SK-N-SH (cell line): ENCODE results near the gene CNKSR2. TPM values are rescaled to one million over a fixed set of nuclear protein-coding genes. Genes with fewer than 3 reads are reported as not detected.

Source experiments
- CTCF ChIA-PET: fragments of 300-600, 350-600 bp; formaldehyde crosslinking; extraction: SDS; loops from one replicate; lab custom pipeline; 2021; lab: Yijun Ruan, JAX
- POLR2A ChIA-PET: fragments of 350-600 bp; sonication (Branson Sonifier 250); formaldehyde crosslinking; extraction: SDS; loops from one replicate; lab custom pipeline; 2020; ENCODE audit warnings: antibody characterized with exemption, inconsistent platforms; lab: Yijun Ruan, JAX
- DNase-seq: peaks from one replicate; pipeline ENCODE4 v3.0.0; 2012
- H2AFZ ChIP-seq: fragments of 200-600 bp; sonication (generic); 2 replicates; pipeline ENCODE4 v1.8.1; 2016; ENCODE audit warnings: antibody characterized with exemption, mild to moderate bottlenecking, low read depth
- H3F3A ChIP-seq: fragments of 200-600 bp; sonication (generic); replicated peaks from 2 replicates; pipeline ENCODE3; 2016; ENCODE audit warnings: antibody characterized with exemption, mild to moderate bottlenecking; ENCODE audit not compliant: insufficient read depth
- H3K27ac ChIP-seq, 2 experiments: fragments of 200-500 bp in 1 of 2; fragments of 200-600 bp in 1 of 2; sonication (Bioruptor generic) in 1 of 2; sonication (generic), shearing (Covaris generic) in 1 of 2; 2 replicates each; pipeline versions ENCODE4 v1.5.1 to v1.6.1; 2014 to 2016; ENCODE audit warnings: low read depth in 2 of 2, inconsistent platforms in 1 of 2, low read length in 1 of 2, mild to moderate bottlenecking in 1 of 2, mixed read lengths in 1 of 2
- H3K27me3 ChIP-seq: fragments of 200-600 bp; sonication (generic), shearing (Covaris generic); 2 replicates; pipeline ENCODE4 v1.6.1; 2016; ENCODE audit warnings: mixed run types; ENCODE audit not compliant: insufficient read depth
- H3K36me3 ChIP-seq, 2 experiments: fragments of 200-500 bp in 1 of 2; fragments of 200-600 bp in 1 of 2; sonication (Bioruptor generic) in 1 of 2; sonication (generic) in 1 of 2; replicated peaks in 1 of 2; 2 replicates each; pipeline versions ENCODE3 to v1.5.1; 2014 to 2016; ENCODE audit warnings: low read length in 1 of 2, mild to moderate bottlenecking in 1 of 2; ENCODE audit not compliant: insufficient read depth in 2 of 2, control insufficient read depth in 1 of 2
- H3K4me1 ChIP-seq, 2 experiments: fragments of 200-500 bp in 1 of 2; fragments of 200-600 bp in 1 of 2; sonication (Bioruptor generic) in 1 of 2; sonication (generic), shearing (Covaris generic) in 1 of 2; 2 replicates each; pipeline versions ENCODE4 v1.5.1 to v1.6.1; 2014 to 2016; ENCODE audit warnings: low read depth in 1 of 2, low read length in 1 of 2, mixed run types in 1 of 2; ENCODE audit not compliant: insufficient read depth in 2 of 2, control insufficient read depth in 1 of 2
- H3K4me2 ChIP-seq: fragments of 200-600 bp; sonication (generic), shearing (Covaris generic); 2 replicates; pipeline ENCODE4 v1.6.1; 2017; ENCODE audit warnings: mixed run types
- H3K4me3 ChIP-seq, 2 experiments: fragments of 200-500 bp in 1 of 2; fragments of 200-600 bp in 1 of 2; sonication (Bioruptor generic) in 1 of 2; sonication (generic), shearing (Covaris generic) in 1 of 2; 2 replicates each; pipeline versions ENCODE4 v1.5.1 to v1.8.1; 2014 to 2016; ENCODE audit warnings: low read depth in 2 of 2, inconsistent platforms in 1 of 2, low read length in 1 of 2, mild to moderate bottlenecking in 1 of 2, mixed read lengths in 1 of 2, moderate library complexity in 1 of 2
- H3K79me2 ChIP-seq: fragments of 200-600 bp; sonication (generic); 2 replicates; pipeline ENCODE4 v1.8.1; 2017; ENCODE audit warnings: mild to moderate bottlenecking; ENCODE audit not compliant: insufficient read depth
- H3K9ac ChIP-seq: fragments of 200-600 bp; sonication (generic); 2 replicates; pipeline ENCODE4 v1.6.1; 2017; ENCODE audit warnings: mixed run types
- H3K9me2 ChIP-seq: fragments of 200-600 bp; sonication (generic); 2 replicates; pipeline ENCODE4 v1.6.1; 2017; ENCODE audit warnings: mixed run types
- H3K9me3 ChIP-seq: fragments of 200-600 bp; sonication (generic); 2 replicates; pipeline ENCODE4 v1.6.1; 2017; ENCODE audit warnings: mixed run types, mild to moderate bottlenecking, moderate library complexity
- H4K20me1 ChIP-seq: fragments of 200-600 bp; sonication (generic); 2 replicates; pipeline ENCODE4 v1.6.1; 2017; ENCODE audit warnings: mild to moderate bottlenecking, mixed run types; ENCODE audit not compliant: insufficient read depth
- CHD2 ChIP-seq: fragments of 150-350 bp; IDR thresholded peaks from 2 replicates; pipeline ENCODE4 v1.6.1; 2018; ENCODE audit warnings: low read length; ENCODE audit not compliant: partially characterized antibody
- CTCF ChIP-seq: fragments of 200-600 bp; sonication (generic); IDR thresholded peaks from 2 replicates; pipeline ENCODE4 v1.6.1; 2017; ENCODE audit warnings: antibody characterized with exemption, mild to moderate bottlenecking, moderate library complexity
- EP300 ChIP-seq, 2 experiments: IDR thresholded peaks; 2 replicates each; pipeline versions ENCODE4 v1.4.0 to v1.6.1; 2012; ENCODE audit warnings: borderline replicate concordance in 1 of 2, low read depth in 1 of 2, low read length in 1 of 2
- FOXJ3 ChIP-seq: sonication (generic); formaldehyde crosslinking; IDR thresholded peaks from 2 replicates; pipeline ENCODE4 v1.5.1; 2020; ENCODE audit warnings: mild to moderate bottlenecking, missing genetic modification reagents
- GATA2 ChIP-seq: sonication (generic); formaldehyde crosslinking; IDR thresholded peaks from 2 replicates; pipeline ENCODE4 v1.5.0; 2020; ENCODE audit warnings: mild to moderate bottlenecking, missing genetic modification reagents
- IRF3 ChIP-seq: fragments of 150-350 bp; IDR thresholded peaks from 2 replicates; pipeline ENCODE4 v1.6.1; 2016; ENCODE audit warnings: mild to moderate bottlenecking, low read depth, low read length
- JUND ChIP-seq: IDR thresholded peaks from 2 replicates; pipeline ENCODE4 v1.4.0; 2012
- MEF2A ChIP-seq: IDR thresholded peaks from 2 replicates; pipeline ENCODE4 v1.4.0; 2012; ENCODE audit warnings: low read depth, borderline replicate concordance
- MXI1 ChIP-seq: IDR thresholded peaks from 2 replicates; pipeline ENCODE4 v1.6.1; 2012; ENCODE audit warnings: mild to moderate bottlenecking, low read depth, low read length, improper control_type of control experiment
- NFIC ChIP-seq: IDR thresholded peaks from 2 replicates; pipeline ENCODE4 v1.4.0; 2012; ENCODE audit warnings: borderline replicate concordance
- NRF1 ChIP-seq: IDR thresholded peaks from 2 replicates; pipeline ENCODE4 v1.6.1; 2012; ENCODE audit warnings: low read depth, mild to moderate bottlenecking, low read length
- RAD21 ChIP-seq: IDR thresholded peaks from 2 replicates; pipeline ENCODE4 v1.6.1; 2012; ENCODE audit warnings: mild to moderate bottlenecking, low read length
- RCOR1 ChIP-seq: fragments of 150-350 bp; IDR thresholded peaks from 2 replicates; pipeline ENCODE4 v1.6.1; 2017; ENCODE audit warnings: antibody characterized with exemption, low read length
- RFX5 ChIP-seq: IDR thresholded peaks from 2 replicates; pipeline ENCODE4 v1.6.1; 2012; ENCODE audit warnings: mild to moderate bottlenecking, improper control_type of control experiment, low read length
- RXRA ChIP-seq: IDR thresholded peaks from 2 replicates; pipeline ENCODE4 v1.4.0; 2012; ENCODE audit warnings: low read depth, mild to moderate bottlenecking, borderline replicate concordance
- SMC3 ChIP-seq: IDR thresholded peaks from 2 replicates; pipeline ENCODE4 v1.6.1; 2012; ENCODE audit warnings: low read depth, low read length, improper control_type of control experiment
- TAF1 ChIP-seq: IDR thresholded peaks from 2 replicates; pipeline ENCODE4 v1.6.1; 2012; ENCODE audit warnings: low read depth, mild to moderate bottlenecking, low read length, moderate library complexity, borderline replicate concordance
- TEAD4 ChIP-seq: IDR thresholded peaks from 2 replicates; pipeline ENCODE4 v1.4.0; 2012; ENCODE audit warnings: mild to moderate bottlenecking, borderline replicate concordance; ENCODE audit not compliant: insufficient read depth
- USF2 ChIP-seq: fragments of 150-350 bp; IDR thresholded peaks from 2 replicates; pipeline ENCODE4 v1.6.1; 2017; ENCODE audit warnings: antibody characterized with exemption, low read length, low read depth, borderline replicate concordance
- WGBS: methylation state at CpG from one replicate; pipeline ENCODE4 v1.1.6; 2017; ENCODE audit warnings: low lambda C conversion rate; 5-methylcytosine and 5-hydroxymethylcytosine counted together
- polyA plus RNA-seq, 3 experiments: library from polyadenylated mRNA; depleted of rRNA; stranded (reverse); fragments of >200 nt; gene quantifications; 2 replicates each; pipeline ENCODE4 v1.2.3, GENCODE V29; 2012
- TF ChIP-seq, protein P1 (sequence below): IDR thresholded peaks from 2 replicates; pipeline ENCODE4; 2012

CNKSR2 gene
- polyA plus RNA-seq, 1 of the 3 experiments (the other 2 are of a cell fraction): 0.03 TPM

DNA sequence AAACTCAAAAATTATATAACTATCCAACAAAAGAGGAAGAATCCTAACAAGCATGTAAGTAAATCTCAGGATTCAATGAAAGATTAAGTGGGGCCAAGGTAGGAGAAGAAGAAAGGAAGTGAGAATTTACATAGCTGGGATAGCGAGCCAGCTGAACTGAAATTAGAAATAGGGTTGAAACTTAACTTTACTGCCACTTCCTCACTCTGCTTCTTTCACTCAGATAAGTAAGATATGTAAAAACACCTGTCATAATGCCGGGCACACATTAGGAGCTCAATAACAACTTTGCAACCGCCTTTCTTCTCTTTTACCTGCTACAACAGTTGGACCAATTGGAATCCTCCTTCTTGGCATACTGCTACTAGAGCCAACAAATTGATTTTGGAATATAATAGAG lies 129.4 kb downstream of the CNKSR2 start:
- no peaks in the 10 kb centered on the region for H3K9me2 ChIP-seq
- DNase-seq: no peak
- ChIA-PET CTCF (no interaction called here), POLR2A (no interaction called here)
- no peaks in the 10 kb centered on the region for H3K9me3 ChIP-seq
- no peaks in the 10 kb centered on the region for H3K79me2 ChIP-seq
- no peak overlapping the region for H3K4me2 ChIP-seq
- no peak overlapping the region for H2AFZ ChIP-seq
- 48% methylated on average over 3 of the region's 3 CpGs for WGBS
- H3K27ac ChIP-seq: no peak overlapping the region
- H4K20me1 ChIP-seq: no peaks in the 10 kb centered on the region
- no peaks in the 10 kb centered on the region for H3K27me3 ChIP-seq
- H3K4me1 ChIP-seq: no peaks in the 10 kb centered on the region; a peak in 1 of 4 replicates
- no peaks in the 10 kb centered on the region for H3F3A ChIP-seq
- H3K4me3 ChIP-seq: no peak overlapping the region
- no peak overlapping the region for H3K9ac ChIP-seq
- no peaks in the 10 kb centered on the region for H3K36me3 ChIP-seq
- TF ChIP-seq JUND: no peak
- no peak for TF ChIP-seq MEF2A
- TF ChIP-seq EP300 (IDR thresholded peaks at IDR 0.05; ENCODE audit: borderline replicate concordance in 1 of 2, low read depth in 1 of 2, low read length in 1 of 2): no peak
- no peak for TF ChIP-seq RAD21
- no peak for TF ChIP-seq NFIC
- TF ChIP-seq FOXJ3 (CRISPR knock-in tag): no peak
- no peak for TF ChIP-seq TEAD4
- no peak for TF ChIP-seq RXRA
- no peak for TF ChIP-seq NRF1
- no peak for TF ChIP-seq IRF3
- no peak for TF ChIP-seq CTCF
- TF ChIP-seq, protein P1, sequence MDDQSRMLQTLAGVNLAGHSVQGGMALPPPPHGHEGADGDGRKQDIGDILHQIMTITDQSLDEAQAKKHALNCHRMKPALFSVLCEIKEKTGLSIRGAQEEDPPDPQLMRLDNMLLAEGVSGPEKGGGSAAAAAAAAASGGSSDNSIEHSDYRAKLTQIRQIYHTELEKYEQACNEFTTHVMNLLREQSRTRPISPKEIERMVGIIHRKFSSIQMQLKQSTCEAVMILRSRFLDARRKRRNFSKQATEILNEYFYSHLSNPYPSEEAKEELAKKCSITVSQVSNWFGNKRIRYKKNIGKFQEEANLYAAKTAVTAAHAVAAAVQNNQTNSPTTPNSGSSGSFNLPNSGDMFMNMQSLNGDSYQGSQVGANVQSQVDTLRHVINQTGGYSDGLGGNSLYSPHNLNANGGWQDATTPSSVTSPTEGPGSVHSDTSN: no peak
- no peak for TF ChIP-seq RFX5
- TF ChIP-seq SMC3: no peak
- no peak for TF ChIP-seq CHD2
- no peak for TF ChIP-seq GATA2 (CRISPR knock-in tag)
- no peak for TF ChIP-seq RCOR1
- no peak for TF ChIP-seq TAF1
- no peak for TF ChIP-seq USF2
- no peak for TF ChIP-seq MXI1
